ENCODE data around the gene SDCCAG8. TPM values are rescaled to one million over a fixed set of nuclear protein-coding genes. Genes with fewer than 3 reads are reported as not detected.

The SDCCAG8 gene
- total RNA-seq, 1 donor from 2014 or later, result 26.7 TPM

- Mint-ChIP-seq H3K36me3 (ENCODE audit: unreplicated experiment) (peaks cover 6% of the 10 kb centered on the region), H3K9me3 (ENCODE audit: unreplicated experiment) (no peaks in the 10 kb centered on the region), H3K27me3 (ENCODE audit: unreplicated experiment) (no peaks in the 10 kb centered on the region), H3K27ac (ENCODE audit: unreplicated experiment) (peak overlapping the region; percentile 9), H3K4me1 (ENCODE audit: unreplicated experiment) (peaks cover 61% of the 10 kb centered on the region), H3K4me3 (ENCODE audit: unreplicated experiment) (no peak overlapping the region)
- TF ChIP-seq CTCF (IDR thresholded peaks at IDR 0.05), result no peak
- DNase-seq (ENCODE audit: extremely low spot score, unreplicated experiment), result no peak
Observed at GRCh38 chr1:243247901-243248300, 7.9 kb upstream of the SDCCAG8 start.

- Mint-ChIP-seq H3K4me1 (ENCODE audit: unreplicated experiment) (peaks cover 63% of the 10 kb centered on the region), H3K27ac (ENCODE audit: unreplicated experiment) (no peak overlapping the region), H3K9me3 (ENCODE audit: unreplicated experiment) (no peaks in the 10 kb centered on the region), H3K27me3 (ENCODE audit: unreplicated experiment) (no peaks in the 10 kb centered on the region), H3K4me3 (ENCODE audit: unreplicated experiment) (no peak overlapping the region), H3K36me3 (ENCODE audit: unreplicated experiment) (peaks cover 6% of the 10 kb centered on the region)
- no peak for TF ChIP-seq CTCF (IDR thresholded peaks at IDR 0.05)
- DNase-seq (ENCODE audit: extremely low spot score, unreplicated experiment), result no peak
Observed at GRCh38 chr1:243249214-243249613, 6.6 kb upstream of the SDCCAG8 start.

GRCh38 chr1:243250102-243250501 lies 5.7 kb upstream of the SDCCAG8 start:
- Mint-ChIP-seq H3K27me3 (ENCODE audit: unreplicated experiment) (no peaks in the 10 kb centered on the region), H3K4me1 (ENCODE audit: unreplicated experiment) (peaks cover 58% of the 10 kb centered on the region), H3K9me3 (ENCODE audit: unreplicated experiment) (no peaks in the 10 kb centered on the region), H3K4me3 (ENCODE audit: unreplicated experiment) (no peak overlapping the region), H3K36me3 (ENCODE audit: unreplicated experiment) (peaks cover 6% of the 10 kb centered on the region), H3K27ac (ENCODE audit: unreplicated experiment) (peak overlapping the region; percentile 75)
- no peak for DNase-seq (ENCODE audit: extremely low spot score, unreplicated experiment)
- no peak for TF ChIP-seq CTCF (IDR thresholded peaks at IDR 0.05)

GRCh38 chr1:243251539-243251938 lies 4.3 kb upstream of the SDCCAG8 start:
- no peak for DNase-seq (ENCODE audit: extremely low spot score, unreplicated experiment)
- Mint-ChIP-seq H3K4me1 (ENCODE audit: unreplicated experiment) (peaks cover 58% of the 10 kb centered on the region), H3K9me3 (ENCODE audit: unreplicated experiment) (no peaks in the 10 kb centered on the region), H3K27ac (ENCODE audit: unreplicated experiment) (peak overlapping the region; percentile 82), H3K27me3 (ENCODE audit: unreplicated experiment) (no peaks in the 10 kb centered on the region), H3K4me3 (ENCODE audit: unreplicated experiment) (peak overlapping the region; percentile 61), H3K36me3 (ENCODE audit: unreplicated experiment) (peaks cover 5% of the 10 kb centered on the region)
- no peak for TF ChIP-seq CTCF (IDR thresholded peaks at IDR 0.05)

- Mint-ChIP-seq H3K4me3 (ENCODE audit: unreplicated experiment) (peak overlapping the region; percentile 96), H3K36me3 (ENCODE audit: unreplicated experiment) (peaks cover 5% of the 10 kb centered on the region), H3K4me1 (ENCODE audit: unreplicated experiment) (peaks cover 55% of the 10 kb centered on the region), H3K9me3 (ENCODE audit: unreplicated experiment) (no peaks in the 10 kb centered on the region), H3K27me3 (ENCODE audit: unreplicated experiment) (no peaks in the 10 kb centered on the region), H3K27ac (ENCODE audit: unreplicated experiment) (peak overlapping the region; percentile 92)
- no peak for DNase-seq (ENCODE audit: extremely low spot score, unreplicated experiment)
- TF ChIP-seq CTCF (IDR thresholded peaks at IDR 0.05), result no peak
Observed at GRCh38 chr1:243253211-243253925, 2.5 kb upstream of the SDCCAG8 start.
